HG03520 (cell line): Measurements from ENCODE around the gene EVC.

Experiments used
- ATAC-seq: cut with Tn5 transposase; IDR thresholded peaks from one replicate; pipeline ENCODE4 v1.9.1; 2021; ENCODE audit warnings: mild to moderate bottlenecking, moderate library complexity; ENCODE audit not compliant: unreplicated experiment

Gene EVC

DNA sequence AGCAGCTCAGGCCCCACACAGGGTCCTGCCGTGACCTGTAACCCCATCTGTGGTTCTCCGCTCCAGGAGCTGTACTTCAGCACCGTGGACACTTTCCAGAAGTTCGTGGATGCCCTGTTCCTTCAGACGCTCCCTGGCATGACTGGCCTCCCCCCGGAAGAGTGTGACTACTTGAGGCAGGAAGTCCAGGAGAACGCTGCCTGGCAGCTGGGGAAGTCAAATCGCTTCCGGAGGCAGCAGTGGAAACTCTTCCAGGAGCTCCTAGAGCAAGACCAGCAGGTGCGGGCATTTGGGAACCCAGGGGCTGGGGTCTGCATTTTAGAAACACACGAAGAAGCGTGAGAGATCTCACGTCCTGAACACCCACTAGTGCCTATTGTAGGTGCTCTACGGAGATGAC, 72.5 kb downstream of the EVC start:
- no peak for ATAC-seq

DNA sequence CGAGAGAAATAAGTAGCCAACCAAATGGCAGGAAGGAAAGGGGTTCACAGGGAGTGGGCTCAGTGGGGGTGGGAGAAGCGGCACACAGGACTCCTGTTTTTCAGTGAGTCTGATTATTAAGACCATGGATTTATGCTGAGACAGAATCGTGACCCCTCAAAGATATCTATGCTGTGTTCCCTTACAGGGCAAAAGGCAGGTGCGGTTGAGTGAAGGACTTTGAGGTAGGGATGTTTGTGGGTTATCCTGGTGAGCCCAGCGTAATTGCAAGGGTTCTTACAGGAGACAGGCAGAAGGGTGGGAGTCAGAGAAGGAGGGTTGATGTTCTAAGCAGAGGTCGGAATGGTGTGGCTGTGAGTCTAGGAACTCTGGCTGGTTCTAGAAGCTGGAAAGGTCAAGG, 73.0 kb downstream of the EVC start:
- ATAC-seq = no peak

GRCh38 chr4:5784960-5785611, 74.1 kb downstream of the EVC start:
- no peak for ATAC-seq

DNA sequence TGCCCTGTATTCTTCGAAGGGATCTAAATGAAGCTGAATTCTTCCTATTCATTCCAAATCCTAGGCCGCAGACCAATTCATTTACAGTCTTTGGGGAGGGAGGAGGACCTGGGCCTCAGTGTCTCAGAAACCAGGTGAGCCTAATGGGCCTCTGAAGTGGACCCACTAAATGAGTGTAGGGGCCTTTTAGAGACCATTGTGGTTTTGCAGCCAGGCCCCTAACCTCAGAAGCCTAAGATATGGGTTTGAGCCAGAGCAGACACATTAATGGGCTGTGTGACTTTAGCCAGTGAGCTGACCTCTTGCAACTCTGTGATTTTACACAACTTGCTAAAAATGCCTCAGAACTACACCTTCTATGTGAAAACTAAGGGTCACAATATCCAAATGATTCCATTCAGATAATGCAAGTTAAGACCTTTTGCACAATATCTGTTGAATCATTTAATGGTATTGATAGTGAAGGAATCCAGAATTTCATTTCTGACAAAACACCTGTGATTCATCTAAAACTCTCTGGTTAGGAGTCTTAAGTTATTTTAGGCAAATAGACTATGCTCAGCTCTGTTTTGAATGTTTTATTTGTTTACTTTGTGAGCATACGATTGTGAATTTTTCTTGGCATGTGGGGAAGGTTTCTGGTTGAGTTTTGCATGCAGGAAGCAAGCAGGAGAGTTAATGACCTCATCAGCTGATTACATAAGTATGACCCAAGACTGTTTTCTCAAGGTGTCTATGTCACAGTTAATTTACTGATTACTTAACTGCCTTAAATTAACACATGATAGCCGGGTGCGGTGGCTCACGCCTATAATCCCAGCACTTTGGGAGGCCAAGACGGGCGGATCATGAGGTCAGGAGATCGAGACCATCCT, 75.0 kb downstream of the EVC start:
- ATAC-seq = no peak

DNA sequence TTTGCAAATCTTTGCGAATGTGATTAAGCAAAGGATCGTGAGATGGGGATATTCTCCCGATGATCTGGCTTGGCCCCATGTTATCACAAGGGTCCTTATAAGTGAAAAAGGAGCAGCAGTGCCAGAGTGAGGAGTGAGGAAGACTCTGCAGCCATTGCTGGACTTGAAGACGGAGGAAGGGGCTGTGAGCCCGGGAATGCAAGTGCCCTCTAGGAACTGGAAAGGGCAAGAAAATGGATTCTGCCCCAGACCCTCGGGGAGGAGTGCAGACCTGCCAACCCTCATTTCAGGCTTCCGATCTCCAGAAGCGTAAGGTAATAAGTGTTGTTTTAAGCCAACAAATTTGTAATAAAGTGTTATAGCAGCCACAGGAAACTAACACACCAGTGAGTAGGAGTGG, 76.3 kb downstream of the EVC start:
- ATAC-seq = no peak

DNA sequence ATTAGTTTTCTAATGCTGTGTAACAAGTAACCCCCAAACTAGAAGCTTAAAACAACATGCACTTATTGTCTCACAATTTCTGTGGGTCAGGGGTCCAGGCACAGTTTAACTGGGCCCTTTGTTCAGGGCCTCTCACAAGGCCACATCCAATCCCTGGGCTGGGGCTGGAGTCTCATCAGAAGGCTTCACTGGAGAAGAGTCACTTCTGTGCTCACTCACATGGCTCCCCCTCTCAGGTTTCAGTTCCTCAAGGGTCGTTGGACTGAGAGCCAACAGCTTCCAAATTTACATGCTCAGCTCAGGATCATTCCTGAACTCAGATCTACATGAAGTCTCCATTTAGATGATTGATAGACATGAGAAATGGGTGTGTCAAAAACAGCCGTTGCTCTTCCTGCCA, 77.1 kb downstream of the EVC start:
- no peak for ATAC-seq

DNA sequence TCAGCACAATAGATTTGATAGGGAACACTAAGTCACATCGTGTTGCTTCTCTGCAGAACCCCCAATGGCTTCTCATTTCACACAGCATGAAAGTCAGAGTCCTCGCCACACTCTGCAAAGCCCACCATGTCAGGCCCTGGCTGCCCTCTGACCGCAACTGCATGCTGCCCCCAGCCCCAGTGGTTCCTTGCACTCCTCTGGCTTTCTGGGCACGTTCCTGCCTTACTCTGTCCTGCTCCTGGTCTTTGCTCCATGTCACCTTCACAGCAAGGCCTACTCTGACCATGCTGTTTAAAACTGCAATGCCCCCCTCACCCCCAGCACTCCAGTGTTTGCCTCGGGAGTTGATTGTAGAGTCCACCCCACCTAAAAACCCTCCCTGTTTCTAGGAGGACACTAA, 78.1 kb downstream of the EVC start:
- ATAC-seq = no peak

GRCh38 chr4:5790546-5790857, 79.5 kb downstream of the EVC start:
- ATAC-seq = no peak

DNA sequence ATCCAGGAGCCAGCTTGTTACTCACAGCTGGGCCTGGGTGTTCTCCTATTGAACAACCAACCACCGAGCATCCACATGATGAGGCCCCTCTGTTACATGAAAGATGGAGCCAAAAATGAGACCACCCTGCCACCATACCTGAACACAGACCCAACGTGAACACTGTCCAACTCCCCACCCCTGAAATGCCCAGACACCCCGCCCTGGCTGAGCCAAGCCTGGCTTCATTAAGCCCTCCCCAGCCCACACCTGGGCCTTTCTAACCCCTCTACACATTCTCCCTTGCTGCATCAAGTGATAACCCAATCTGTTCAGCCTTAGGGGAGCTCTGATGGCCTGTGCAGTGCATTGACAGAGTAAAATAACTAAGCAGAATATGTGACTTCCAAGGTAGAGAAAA, 80.7 kb downstream of the EVC start:
- no peak for ATAC-seq

DNA sequence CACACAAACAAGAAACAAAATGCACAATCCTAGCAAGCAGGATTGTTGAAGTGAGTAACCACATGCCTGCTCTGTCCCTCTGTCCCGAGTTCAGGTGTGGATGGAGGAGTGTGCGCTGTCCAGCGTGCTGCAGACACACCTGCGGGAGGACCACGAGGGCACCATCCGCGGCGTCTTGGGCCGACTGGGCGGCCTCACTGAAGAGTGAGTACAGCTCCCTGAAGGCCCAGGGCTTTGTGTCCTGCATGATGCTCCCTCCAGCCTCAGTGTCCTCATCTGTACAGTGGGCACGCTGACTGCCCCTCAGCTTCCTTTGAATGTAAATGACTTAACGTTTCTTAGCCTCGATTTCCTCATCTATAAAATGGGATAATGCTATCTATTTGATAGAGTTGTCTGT, 82.5 kb downstream of the EVC start:
- no peak for ATAC-seq

- ATAC-seq = no peak
These were observed 84.6 kb downstream of the EVC start for GRCh38 chr4:5795580-5795979.

DNA sequence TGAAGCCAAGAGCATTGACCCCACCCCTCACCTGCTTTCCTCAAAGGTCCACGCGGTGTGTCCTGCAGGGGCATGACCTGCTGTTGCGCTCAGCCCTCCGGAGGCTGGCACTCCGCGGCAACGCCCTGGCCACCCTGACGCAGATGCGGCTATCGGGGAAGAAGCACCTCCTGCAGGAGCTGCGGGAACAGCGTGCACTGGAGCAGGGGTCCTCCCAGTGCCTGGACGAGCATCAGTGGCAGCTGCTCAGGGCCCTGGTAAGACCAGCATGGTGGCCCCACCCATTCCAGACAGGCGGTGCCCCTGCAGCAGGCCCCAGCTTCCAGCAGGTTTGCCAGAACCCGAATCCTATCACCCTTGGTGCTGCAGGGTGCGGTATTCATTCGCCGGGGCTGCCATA, 86.0 kb downstream of the EVC start:
- no peak for ATAC-seq

- ATAC-seq = no peak
These were observed 86.9 kb downstream of the EVC start for GRCh38 chr4:5797866-5798265.

GRCh38 chr4:5798462-5798861, 87.5 kb downstream of the EVC start:
- ATAC-seq = no peak

GRCh38 chr4:5798946-5799345, 87.9 kb downstream of the EVC start:
- no peak for ATAC-seq

DNA sequence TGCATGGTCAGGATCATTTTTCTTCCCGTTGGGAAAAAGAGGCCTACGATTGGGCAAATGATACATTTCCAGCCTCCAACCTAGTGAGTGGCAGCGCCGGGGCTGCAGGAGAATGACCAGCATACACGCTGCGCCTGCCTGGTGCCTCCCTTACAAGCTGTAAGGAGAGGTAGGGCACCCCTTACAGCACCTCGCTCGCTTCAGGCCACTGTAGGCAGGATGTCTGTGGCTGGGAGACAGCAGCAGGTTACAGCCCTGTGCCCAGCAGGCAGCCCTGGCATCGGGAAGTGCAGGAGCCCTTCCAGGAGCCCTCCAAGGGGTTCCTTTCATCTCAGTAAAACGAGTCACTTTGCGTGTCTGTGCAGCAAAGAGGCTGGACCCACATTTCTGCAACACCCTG, 88.4 kb downstream of the EVC start:
- no peak for ATAC-seq

DNA sequence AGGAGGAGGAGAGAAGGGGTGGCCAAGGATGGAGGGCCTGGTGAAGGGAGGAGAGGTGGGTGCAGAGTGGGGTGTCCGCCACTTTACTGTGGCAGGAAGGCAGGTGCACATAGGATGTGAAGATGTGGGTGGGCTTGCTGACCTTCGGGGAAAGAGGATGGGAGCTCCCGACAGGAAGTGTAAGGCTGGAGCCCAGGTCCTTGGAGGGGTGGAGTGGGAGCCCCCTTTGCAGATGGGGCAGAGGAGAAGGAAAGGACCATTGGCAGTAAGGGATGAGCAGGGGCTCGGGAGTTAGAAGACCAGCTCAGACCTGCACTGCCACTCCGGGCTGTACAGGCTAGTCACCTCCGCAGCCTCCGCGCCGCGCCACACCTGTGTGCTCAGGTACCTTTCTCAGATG, 89.5 kb downstream of the EVC start:
- ATAC-seq = no peak

DNA sequence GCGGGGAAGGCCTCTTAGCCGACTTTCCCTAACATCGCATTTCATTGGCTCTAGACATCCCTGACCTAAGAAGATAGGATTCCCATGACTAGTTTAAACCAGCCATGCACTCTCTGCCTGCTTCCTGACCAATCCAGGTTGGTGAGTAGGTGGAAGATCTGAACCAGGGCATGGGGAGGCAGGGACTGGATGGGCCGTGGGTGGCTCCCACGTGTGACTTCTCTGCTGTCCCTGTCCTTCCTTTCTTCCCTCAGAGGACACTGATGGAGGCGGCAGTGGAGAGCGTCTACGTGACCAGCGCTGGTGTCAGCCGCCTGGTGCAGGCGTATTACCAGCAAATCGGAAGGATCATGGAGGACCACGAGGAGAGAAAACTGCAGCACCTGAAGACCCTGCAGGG, 90.7 kb downstream of the EVC start:
- no peak for ATAC-seq

- no peak for ATAC-seq
These were observed 91.6 kb downstream of the EVC start for GRCh38 chr4:5802565-5802964.

DNA sequence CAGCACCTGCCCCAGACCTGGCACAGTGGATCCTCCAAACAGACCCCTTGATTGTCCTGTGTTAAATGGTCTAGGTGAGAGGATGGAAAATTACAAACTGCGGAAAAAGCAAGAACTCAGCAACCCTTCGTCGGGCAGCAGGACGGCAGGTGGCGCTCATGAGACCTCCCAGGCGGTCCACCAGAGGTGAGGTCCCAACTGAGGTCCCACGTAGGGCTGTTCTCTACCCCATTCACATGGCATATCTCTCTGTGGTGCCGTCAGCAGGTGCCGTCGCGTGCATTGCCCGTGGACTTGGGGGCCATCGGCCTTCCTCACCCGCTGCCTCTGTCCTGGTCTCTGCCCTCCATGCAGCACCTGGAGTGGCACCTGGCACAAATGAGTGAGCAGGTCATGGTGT, 93.7 kb downstream of the EVC start:
- ATAC-seq = no peak

GRCh38 chr4:5805270-5805669, 94.3 kb downstream of the EVC start:
- ATAC-seq = no peak

DNA sequence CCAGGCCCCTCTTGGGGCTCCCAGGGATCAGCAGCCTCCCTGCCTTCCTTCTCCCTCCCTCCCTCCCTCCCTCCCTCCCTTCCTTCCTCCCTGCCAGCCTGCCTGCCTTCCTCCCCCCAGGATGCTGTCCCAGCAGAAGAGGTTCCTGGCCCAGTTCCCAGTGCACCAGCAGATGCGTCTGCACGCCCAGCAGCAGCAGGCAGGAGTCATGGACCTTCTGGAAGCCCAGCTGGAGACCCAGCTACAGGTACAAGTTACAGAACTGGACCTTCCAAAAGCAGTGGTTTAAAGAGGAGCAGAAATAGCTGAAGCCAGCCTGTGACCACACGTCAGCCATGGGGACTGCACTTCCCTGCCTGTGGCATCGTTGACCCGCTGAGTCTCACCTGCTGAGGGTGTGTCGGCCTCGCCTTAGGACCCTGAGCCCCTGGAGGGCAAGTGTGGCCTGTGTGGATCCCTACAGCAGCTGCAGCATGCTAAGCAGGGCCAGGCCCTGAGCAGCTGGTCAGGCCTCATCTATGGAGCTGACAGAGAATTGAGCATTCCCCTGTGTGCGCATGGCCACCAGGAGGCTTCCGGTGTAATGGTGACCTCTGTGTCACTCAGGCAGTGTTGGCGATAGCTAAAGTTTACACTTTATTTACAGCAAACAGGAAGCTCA, 97.2 kb downstream of the EVC start:
- ATAC-seq = no peak
